Measurements from ENCODE around the gene KCTD1. TPM values are rescaled to one million over a fixed set of nuclear protein-coding genes. Genes with fewer than 3 reads are reported as not detected.

KCTD1 gene
- total and polyA plus RNA-seq, 2 of the 4 experiments (the other 2 are of a cell fraction) = 5.0 to 5.8 TPM

DNA sequence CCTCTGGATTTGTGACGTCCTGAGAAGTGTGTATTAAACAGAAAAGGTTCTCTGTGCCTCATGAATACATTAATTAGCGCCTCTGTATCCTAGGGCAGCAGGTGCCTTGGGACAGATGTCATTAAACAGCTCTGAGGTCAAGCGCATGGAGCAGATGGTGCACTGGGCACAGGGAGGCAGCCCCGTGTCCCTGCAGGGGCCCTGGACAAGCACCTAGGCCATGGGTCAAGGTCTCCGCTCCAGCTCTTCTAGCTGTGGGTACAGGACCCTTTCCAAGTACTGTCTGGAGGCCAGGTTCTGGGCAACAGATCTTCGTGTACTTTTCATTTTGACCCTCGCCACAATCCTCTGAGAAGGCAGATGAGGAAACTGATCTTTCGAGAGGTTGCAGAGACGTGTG, 126.4 kb downstream of the KCTD1 start:
- no peaks in the 10 kb centered on the region for H3K79me1 ChIP-seq (ENCODE audit: low read depth in 1 of 2, low read length in 2 of 2)
- 79% methylated on average over 8 of the region's 9 CpGs; no CpG with 5 or more reads in 1 of the 2 experiments for WGBS, 2 experiments (ENCODE audit: extremely low coverage in 2 of 2, insufficient read length in 1 of 2)
- no peak overlapping the region for H4K5ac ChIP-seq (ENCODE audit: low read depth, low read length)
- POLR2A ChIA-PET (ENCODE audit: unreplicated experiment) = no interaction called here
- CTCF ChIA-PET = interaction anchor here (1.3 kb wide), 1 partner anchor 46 kb away, joined by 4 read pairs; no protein-coding TSS in a partner anchor
- BruUV-seq (replicated peaks) = no TSS peak
- no peak overlapping the region for H3K23ac ChIP-seq (ENCODE audit: low read depth, low read length)
- no peak overlapping the region for H2BK15ac ChIP-seq (ENCODE audit: low read depth, low read length)
- no peak overlapping the region for H4K91ac ChIP-seq (ENCODE audit: insufficient read depth, low read depth, low read length)
- H2BK120ac ChIP-seq (ENCODE audit: low read depth, low read length) = no peak overlapping the region
- H3K18ac ChIP-seq (ENCODE audit: low read depth, low read length) = no peak overlapping the region
- H3K9ac ChIP-seq (ENCODE audit: low read depth, low read length) = no peak overlapping the region
- no peak overlapping the region for H2AFZ ChIP-seq (replicated peaks; ENCODE audit: low read length, poor library complexity)
- no peaks in the 10 kb centered on the region for H4K20me1 ChIP-seq (ENCODE audit: insufficient read depth, low read length)
- H3K4me2 ChIP-seq (ENCODE audit: low read depth, low read length) = no peak overlapping the region
- no peak for TF ChIP-seq RAD21 (IDR thresholded peaks at IDR 0.05; ENCODE audit: low read length)
- no peak for TF ChIP-seq MXI1 (IDR thresholded peaks at IDR 0.05; ENCODE audit: borderline replicate concordance, low read depth, low read length)
- no peak for TF ChIP-seq CHD1 (IDR thresholded peaks at IDR 0.05; ENCODE audit: low read depth, low read length)
- in situ Hi-C loops (cut with MboI; ENCODE audit: low sequenced_read_pairs) (no loop called here), intact Hi-C loops (cut with micrococcal nuclease) (no loop called here), dilution Hi-C loops (cut with HindIII; ENCODE audit: low sequenced_read_pairs, unreplicated experiment) (no loop called here)
- H2AK5ac ChIP-seq (ENCODE audit: low read depth, low read length) = no peak overlapping the region
- no peak overlapping the region for H3K4me3 ChIP-seq (ENCODE audit: insufficient read depth, low read depth, low read length)
- H2AK9ac ChIP-seq (replicated peaks; ENCODE audit: low read depth, low read length, poor library complexity) = no peak overlapping the region
- H2BK5ac ChIP-seq (ENCODE audit: low read depth, low read length, poor library complexity, severe bottlenecking) = no peak overlapping the region
- no peak for DNase-seq
- H2BK20ac ChIP-seq (ENCODE audit: low read depth, low read length) = no peak overlapping the region
- no peaks in the 10 kb centered on the region for H3K4me1 ChIP-seq (ENCODE audit: control insufficient read depth, insufficient read depth, low read length)
- H3K9me1 ChIP-seq (ENCODE audit: insufficient read depth, low read length) = no peaks in the 10 kb centered on the region
- no peak for ATAC-seq (ENCODE audit: low read depth)
- no peaks in the 10 kb centered on the region for H3K9me3 ChIP-seq (ENCODE audit: control insufficient read depth, insufficient read depth, low read length)
- no peaks in the 10 kb centered on the region for H3K36me3 ChIP-seq (ENCODE audit: control insufficient read depth, insufficient read depth, low read length)
- H3K4ac ChIP-seq (ENCODE audit: low read depth, low read length) = no peak overlapping the region
- H3K27ac ChIP-seq (ENCODE audit: insufficient read depth, low read length) = no peak overlapping the region
- no peak overlapping the region for H3K56ac ChIP-seq (ENCODE audit: extremely low read depth, insufficient read depth, low read length)
- H3K27me3 ChIP-seq (ENCODE audit: control insufficient read depth, insufficient read depth, low read length) = peaks cover 11% of the 10 kb centered on the region
- no peak overlapping the region for H3K14ac ChIP-seq (replicated peaks; ENCODE audit: low read depth, low read length)
- no peak overlapping the region for H4K8ac ChIP-seq (ENCODE audit: low read depth in 2 of 2, low read length in 2 of 2)
